ENCODE results near the gene GREM2. TPM values are rescaled to one million over a fixed set of nuclear protein-coding genes. Genes with fewer than 3 reads are reported as not detected.
A peak's percentile ranks its signal among the peaks of the same experiment; 100 is the strongest.

GREM2 gene
- not detected in 2 replicates for total RNA-seq (2021)
- Bru-seq, nascent RNA: not detected
- percentile 2 among the genes with signal in this experiment for BruChase-seq, experiment 1, labeled RNA remaining after a 2-hour chase
- BruChase-seq, experiment 2, labeled RNA remaining after a 6-hour chase: not detected
- long read RNA-seq: 0 reads

- H3K4me3 ChIP-seq: no peak within 1 kb of the TSS
- no peaks in the 10 kb centered on the region for H3K36me3 ChIP-seq (ENCODE audit: low read depth)
- POLR2A ChIA-PET (ENCODE audit: unreplicated experiment): no interaction called here
- no peaks in the 10 kb centered on the region for H3F3A ChIP-seq (ENCODE audit: insufficient read depth, low read depth)
- intact Hi-C loops (cut with micrococcal nuclease; ENCODE audit: unreplicated experiment): no loop called here
- H2AFZ ChIP-seq: no peak within 1 kb of the TSS
- CTCF ChIA-PET: no interaction called here
- BruUV-seq (replicated peaks): no TSS peak
- H3K9me2 ChIP-seq (ENCODE audit: insufficient read depth): no peaks in the 10 kb centered on the region
- peak within 1 kb of the TSS; percentile 14; the same call in 1 of the 2 replicates for H3K4me2 ChIP-seq
- peak in 1 of 2 experiments; percentile 3 for DNase-seq
- H3K27ac ChIP-seq: no peak within 1 kb of the TSS
- no peaks in the 10 kb centered on the region for H3K9me3 ChIP-seq (ENCODE audit: insufficient read depth, low read depth)
- no peaks in the 10 kb centered on the region for H3K4me1 ChIP-seq (replicated peaks; ENCODE audit: insufficient read depth)
- no peaks in the 10 kb centered on the region for H3K79me2 ChIP-seq (ENCODE audit: low read depth)
- no peaks in the 10 kb centered on the region for H4K20me1 ChIP-seq (ENCODE audit: insufficient read depth)
- TF ChIP-seq EZH2 (IDR thresholded peaks at IDR 0.05; ENCODE audit: low read depth) (no peak), CTCF (conservative IDR thresholded peaks at IDR 0.05) (no peak)
- peaks cover 46% of the 10 kb centered on the region for H3K27me3 ChIP-seq (ENCODE audit: insufficient read depth, low read depth)
Measured at GRCh38 chr1:240611619-240612480, at the start of gene GREM2. GREM2 (minus strand) TSS chr1:240612155; CDS start chr1:240493475, 118,680 bp downstream.

GRCh38 chr1:240658312-240658960 is 46.5 kb upstream of the GREM2 start:
- H4K20me1 ChIP-seq (ENCODE audit: insufficient read depth): no peaks in the 10 kb centered on the region
- H3K27me3 ChIP-seq (ENCODE audit: insufficient read depth, low read depth): peaks cover 44% of the 10 kb centered on the region
- no peaks in the 10 kb centered on the region for H3F3A ChIP-seq (ENCODE audit: insufficient read depth, low read depth)
- TF ChIP-seq EZH2 (IDR thresholded peaks at IDR 0.05; ENCODE audit: low read depth): no peak
- TF ChIP-seq CTCF (conservative IDR thresholded peaks at IDR 0.05): no peak
- DNase-seq: no peak
- H3K4me2 ChIP-seq: no peak overlapping the region
- ChIA-PET POLR2A (ENCODE audit: unreplicated experiment) (no interaction called here), CTCF (no interaction called here)
- H3K27ac ChIP-seq: no peak overlapping the region
- BruUV-seq (replicated peaks): no TSS peak
- no peak overlapping the region for H2AFZ ChIP-seq
- no peaks in the 10 kb centered on the region for H3K79me2 ChIP-seq (ENCODE audit: low read depth)
- H3K36me3 ChIP-seq (ENCODE audit: low read depth): no peaks in the 10 kb centered on the region
- intact Hi-C loops (cut with micrococcal nuclease; ENCODE audit: unreplicated experiment): no loop called here
- H3K9me2 ChIP-seq (ENCODE audit: insufficient read depth): no peaks in the 10 kb centered on the region
- no peaks in the 10 kb centered on the region for H3K9me3 ChIP-seq (ENCODE audit: insufficient read depth, low read depth)
- no peaks in the 10 kb centered on the region for H3K4me1 ChIP-seq (replicated peaks; ENCODE audit: insufficient read depth)
- H3K4me3 ChIP-seq: no peak overlapping the region

- no peaks in the 10 kb centered on the region for H3K36me3 ChIP-seq (ENCODE audit: low read depth)
- no peak overlapping the region for H3K4me3 ChIP-seq
- no peaks in the 10 kb centered on the region for H4K20me1 ChIP-seq (ENCODE audit: insufficient read depth)
- no peaks in the 10 kb centered on the region for H3K9me3 ChIP-seq (ENCODE audit: insufficient read depth, low read depth)
- intact Hi-C loops (cut with micrococcal nuclease; ENCODE audit: unreplicated experiment): no loop called here
- H3K27ac ChIP-seq: no peak overlapping the region
- no TSS peak for BruUV-seq (replicated peaks)
- no peak overlapping the region for H3K4me2 ChIP-seq
- no peaks in the 10 kb centered on the region for H3K79me2 ChIP-seq (ENCODE audit: low read depth)
- ChIA-PET POLR2A (ENCODE audit: unreplicated experiment) (no interaction called here), CTCF (no interaction called here)
- DNase-seq: no peak
- no peak overlapping the region for H2AFZ ChIP-seq
- TF ChIP-seq EZH2 (IDR thresholded peaks at IDR 0.05; ENCODE audit: low read depth): no peak
- TF ChIP-seq CTCF (conservative IDR thresholded peaks at IDR 0.05): no peak
- H3K9me2 ChIP-seq (ENCODE audit: insufficient read depth): no peaks in the 10 kb centered on the region
- peaks cover 55% of the 10 kb centered on the region for H3K27me3 ChIP-seq (ENCODE audit: insufficient read depth, low read depth)
- H3K4me1 ChIP-seq (replicated peaks; ENCODE audit: insufficient read depth): no peaks in the 10 kb centered on the region
- H3F3A ChIP-seq (ENCODE audit: insufficient read depth, low read depth): no peaks in the 10 kb centered on the region
Measured at GRCh38 chr1:240656531-240656930, 44.6 kb upstream of the GREM2 start.
